SK-N-MC (cell line): ENCODE data around the gene KIF25.

Source experiments
- DNase-seq: peaks from one replicate; pipeline ENCODE4 v3.0.0-alpha.2; 2011; ENCODE audit warnings: low read depth, low spot score
- H3K27ac ChIP-seq: fragments of 200-600 bp; sonication (generic); 2 replicates; pipeline ENCODE4 v1.5.1; 2016; ENCODE audit warnings: mixed run types
- H3K36me3 ChIP-seq: fragments of 200-600 bp; sonication (generic); 2 replicates; pipeline ENCODE4 v1.6.1; 2017; ENCODE audit warnings: antibody characterized with exemption, low read length, mixed read lengths; ENCODE audit not compliant: insufficient read depth
- H3K4me3 ChIP-seq: fragments of 200-600 bp; sonication (generic); 2 replicates; pipeline ENCODE4 v1.5.1; 2016
- H3K9ac ChIP-seq: fragments of 200-600 bp; sonication (generic); 2 replicates; pipeline ENCODE4 v1.8.0; 2017; ENCODE audit warnings: mixed run types, mixed read lengths; ENCODE audit not compliant: insufficient read length
- H3K9me3 ChIP-seq: fragments of 200-600 bp; sonication (generic); 2 replicates; pipeline ENCODE4 v1.6.1; 2017; ENCODE audit warnings: low read depth, mild to moderate bottlenecking, antibody characterized with exemption, low read length, moderate library complexity, mixed read lengths
- EZH2 ChIP-seq: fragments of 200-600 bp; sonication (generic); IDR thresholded peaks from one replicate; pipeline ENCODE4 v1.6.1; 2017; ENCODE audit warnings: antibody characterized with exemption
- FOXP2 ChIP-seq: optimal IDR thresholded peaks from 2 replicates; pipeline ENCODE3; 2011; ENCODE audit warnings: mild to moderate bottlenecking, moderate library complexity; ENCODE audit not compliant: insufficient read depth; ENCODE audit errors: extremely low read length, control extremely low read depth
- POLR2AphosphoS5 ChIP-seq: IDR thresholded peaks from 2 replicates; pipeline ENCODE4 v1.6.1; 2012; ENCODE audit warnings: mild to moderate bottlenecking, low read depth, low read length, borderline replicate concordance

The KIF25 gene

DNA sequence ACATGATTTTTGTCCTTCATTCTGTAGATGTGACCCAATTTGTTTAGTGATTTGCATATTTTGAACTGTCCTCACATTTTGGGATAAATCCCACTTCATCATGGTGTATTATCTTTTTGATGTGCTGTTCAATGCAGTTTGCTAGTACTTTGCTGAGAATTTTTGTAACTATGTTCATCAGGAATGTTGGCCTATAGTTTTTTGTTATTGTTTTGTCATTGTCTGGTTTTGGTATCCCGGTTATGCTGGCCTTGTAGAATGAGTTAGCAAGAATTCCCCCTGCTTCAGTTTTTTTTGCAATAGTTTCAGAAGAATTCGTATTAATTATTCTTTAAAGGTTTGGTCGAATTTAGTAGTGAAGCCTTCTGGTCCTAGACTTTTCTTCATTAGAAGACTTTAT lies 11.9 kb downstream of the KIF25 start:
- Histone ChIP-seq H3K4me3 (no peak overlapping the region), H3K36me3 (no peaks in the 10 kb centered on the region), H3K9ac (no peak overlapping the region), H3K9me3 (peaks cover 16% of the 10 kb centered on the region), H3K27ac (no peak overlapping the region)
- DNase-seq: no peak
- no peak for TF ChIP-seq EZH2
- TF ChIP-seq POLR2AphosphoS5: no peak
- no peak for TF ChIP-seq FOXP2

DNA sequence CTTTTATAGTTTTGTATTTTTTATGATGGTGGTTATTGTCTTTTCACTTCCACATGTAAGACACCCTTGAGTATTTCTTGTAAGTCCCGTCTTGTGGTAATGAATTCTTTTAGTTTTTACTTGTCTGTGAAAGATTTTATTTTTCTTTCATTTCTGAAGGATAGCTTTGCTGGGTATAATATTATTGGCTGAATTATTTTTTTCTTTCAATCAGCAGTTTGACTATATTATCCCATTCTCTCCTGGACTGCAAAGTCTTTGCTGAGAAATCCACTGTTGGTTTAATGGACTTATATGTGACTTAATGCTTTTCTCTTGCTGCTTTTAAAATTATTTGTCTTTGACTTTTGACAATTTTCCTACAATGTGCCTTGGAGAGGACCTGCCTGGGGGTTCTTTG lies 13.8 kb downstream of the KIF25 start:
- H3K4me3 ChIP-seq: no peak overlapping the region
- H3K36me3 ChIP-seq: no peaks in the 10 kb centered on the region
- peaks cover 16% of the 10 kb centered on the region for H3K9me3 ChIP-seq
- no peak overlapping the region for H3K9ac ChIP-seq
- TF ChIP-seq FOXP2: no peak
- no peak for TF ChIP-seq EZH2
- TF ChIP-seq POLR2AphosphoS5: no peak
- no peak overlapping the region for H3K27ac ChIP-seq
- DNase-seq: no peak

DNA sequence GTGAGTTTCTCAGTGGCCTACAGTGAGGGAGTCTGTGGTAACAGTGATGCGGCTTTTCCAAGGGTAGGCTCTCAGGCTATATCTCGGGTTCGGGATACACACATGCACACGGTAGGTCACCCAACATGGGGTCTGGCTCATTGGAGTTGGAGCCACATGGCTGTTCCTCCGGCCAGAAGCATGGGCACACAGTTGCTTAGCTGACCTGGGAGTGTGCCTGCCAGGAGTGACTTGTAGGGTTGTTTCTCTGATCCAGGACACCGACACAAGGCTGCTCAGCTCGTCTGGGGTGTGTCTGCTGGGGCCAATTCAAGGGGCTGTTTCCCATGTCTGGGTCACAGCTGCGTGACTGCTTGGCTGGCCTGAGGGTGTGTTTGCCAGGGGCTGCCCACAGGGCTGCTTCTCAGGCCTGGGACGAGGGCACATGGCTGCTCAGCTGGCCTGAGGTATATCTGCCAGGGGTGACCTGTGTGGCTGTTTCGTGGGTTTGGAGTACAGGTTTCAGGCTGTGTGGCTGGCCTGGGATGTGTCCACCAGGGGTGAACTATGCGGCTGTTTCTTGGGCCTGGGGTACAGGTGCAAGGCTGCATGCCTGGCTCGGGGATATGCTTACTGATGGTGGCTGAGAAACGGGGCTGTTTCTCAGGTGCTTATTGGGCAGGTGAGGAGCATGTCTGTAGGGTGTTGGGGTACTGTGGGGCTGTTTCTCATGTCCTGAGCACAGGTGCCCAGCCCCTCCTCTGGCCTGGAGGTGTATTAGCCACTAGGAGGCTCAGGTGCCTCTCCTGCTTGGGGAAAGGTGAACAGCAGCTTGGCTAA lies 15.2 kb downstream of the KIF25 start:
- H3K4me3 ChIP-seq: no peak overlapping the region
- H3K9ac ChIP-seq: no peak overlapping the region
- peaks cover 16% of the 10 kb centered on the region for H3K9me3 ChIP-seq
- no peaks in the 10 kb centered on the region for H3K36me3 ChIP-seq
- no peak for DNase-seq
- H3K27ac ChIP-seq: no peak overlapping the region
- TF ChIP-seq POLR2AphosphoS5 (no peak), FOXP2 (no peak), EZH2 (no peak)

DNA sequence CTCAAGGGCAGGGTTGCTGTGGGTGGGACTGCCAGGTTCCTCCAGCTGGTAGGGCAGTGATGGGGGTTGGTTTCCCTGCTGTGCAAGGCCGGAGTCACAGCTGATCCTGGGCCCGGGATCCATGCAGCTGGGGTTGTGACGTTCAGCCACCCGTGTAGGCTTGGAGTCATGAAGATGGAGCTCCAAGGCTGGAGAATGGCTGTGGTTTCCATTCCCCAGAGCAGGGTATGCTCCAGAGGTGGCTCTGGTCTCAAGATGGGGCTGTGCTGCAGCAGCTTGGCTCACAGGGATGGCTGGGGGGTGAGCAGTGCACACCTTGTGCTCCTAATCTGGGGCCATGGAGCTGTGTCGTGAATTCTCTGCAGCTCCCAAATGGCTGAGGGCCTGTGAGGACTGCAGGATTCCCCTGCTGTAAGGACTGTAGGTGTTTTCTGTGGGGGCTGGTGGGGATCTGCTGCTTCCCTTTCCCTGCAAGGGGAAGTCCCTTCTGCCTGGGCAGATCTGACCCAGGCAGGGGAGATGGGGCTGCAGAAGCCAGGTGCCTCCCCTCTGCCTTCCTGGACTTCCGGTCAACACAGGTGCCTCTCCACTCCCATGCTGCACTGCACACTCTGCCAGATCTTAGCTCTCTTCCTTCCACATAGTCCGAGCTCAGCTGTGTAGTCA lies 15.9 kb downstream of the KIF25 start:
- Histone ChIP-seq H3K27ac (no peak overlapping the region; the same call in 1 of the 2 replicates), H3K36me3 (no peaks in the 10 kb centered on the region), H3K9ac (no peak overlapping the region), H3K9me3 (peaks cover 16% of the 10 kb centered on the region; the same call in 1 of the 2 replicates), H3K4me3 (no peak overlapping the region)
- no peak for DNase-seq
- TF ChIP-seq FOXP2 (no peak), EZH2 (no peak), POLR2AphosphoS5 (no peak)

DNA sequence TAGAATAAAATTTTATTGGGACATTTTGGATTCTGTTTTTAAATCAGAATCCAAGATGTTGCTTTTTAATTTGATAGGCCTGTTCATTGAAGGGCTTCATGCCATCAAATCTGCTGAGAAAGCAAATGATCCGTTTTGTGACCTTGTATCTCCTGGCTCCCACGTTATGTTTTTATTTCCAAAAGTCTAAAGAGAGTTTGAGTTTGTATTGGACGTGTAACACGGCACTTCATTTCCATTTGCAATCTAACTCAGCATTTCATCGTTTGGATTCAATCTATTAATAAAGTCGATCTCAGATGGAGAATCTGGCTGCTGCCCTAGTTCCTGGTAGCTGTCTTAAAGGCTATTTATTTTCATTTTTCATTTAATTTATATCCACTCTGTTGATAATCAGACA lies 17.0 kb downstream of the KIF25 start:
- TF ChIP-seq EZH2 (no peak), FOXP2 (no peak), POLR2AphosphoS5 (no peak)
- DNase-seq: no peak
- Histone ChIP-seq H3K27ac (peak overlapping the region; percentile 51), H3K9me3 (peaks cover 13% of the 10 kb centered on the region; the same call in 1 of the 2 replicates), H3K4me3 (peak overlapping the region; percentile 27; the same call in 1 of the 2 replicates), H3K9ac (peak overlapping the region; percentile 53), H3K36me3 (no peaks in the 10 kb centered on the region)

DNA sequence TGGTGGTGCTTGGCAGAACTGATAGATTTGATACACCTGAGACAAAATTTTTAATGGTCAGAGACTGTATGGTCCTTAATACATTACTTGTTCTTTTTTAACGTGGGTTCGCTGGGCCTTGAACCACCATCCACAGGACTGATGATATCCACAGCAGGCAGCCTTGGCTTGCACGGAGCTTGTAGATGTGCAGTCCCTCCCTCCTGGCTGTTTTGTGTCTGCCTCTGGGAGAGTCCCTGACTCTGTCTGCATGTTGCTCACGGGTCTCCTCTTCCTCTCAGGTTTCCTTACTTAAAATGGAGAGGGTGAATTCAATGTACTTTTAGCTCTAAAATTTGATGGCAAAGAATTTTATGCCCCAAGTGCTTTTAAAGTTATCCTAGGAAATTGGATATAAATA lies 17.5 kb downstream of the KIF25 start:
- Histone ChIP-seq H3K36me3 (no peaks in the 10 kb centered on the region), H3K4me3 (no peak overlapping the region), H3K9ac (no peak overlapping the region), H3K9me3 (peaks cover 12% of the 10 kb centered on the region; the same call in 1 of the 2 replicates), H3K27ac (peak overlapping the region; percentile 51; the same call in 1 of the 2 replicates)
- no peak for DNase-seq
- no peak for TF ChIP-seq EZH2
- no peak for TF ChIP-seq POLR2AphosphoS5
- no peak for TF ChIP-seq FOXP2

DNA sequence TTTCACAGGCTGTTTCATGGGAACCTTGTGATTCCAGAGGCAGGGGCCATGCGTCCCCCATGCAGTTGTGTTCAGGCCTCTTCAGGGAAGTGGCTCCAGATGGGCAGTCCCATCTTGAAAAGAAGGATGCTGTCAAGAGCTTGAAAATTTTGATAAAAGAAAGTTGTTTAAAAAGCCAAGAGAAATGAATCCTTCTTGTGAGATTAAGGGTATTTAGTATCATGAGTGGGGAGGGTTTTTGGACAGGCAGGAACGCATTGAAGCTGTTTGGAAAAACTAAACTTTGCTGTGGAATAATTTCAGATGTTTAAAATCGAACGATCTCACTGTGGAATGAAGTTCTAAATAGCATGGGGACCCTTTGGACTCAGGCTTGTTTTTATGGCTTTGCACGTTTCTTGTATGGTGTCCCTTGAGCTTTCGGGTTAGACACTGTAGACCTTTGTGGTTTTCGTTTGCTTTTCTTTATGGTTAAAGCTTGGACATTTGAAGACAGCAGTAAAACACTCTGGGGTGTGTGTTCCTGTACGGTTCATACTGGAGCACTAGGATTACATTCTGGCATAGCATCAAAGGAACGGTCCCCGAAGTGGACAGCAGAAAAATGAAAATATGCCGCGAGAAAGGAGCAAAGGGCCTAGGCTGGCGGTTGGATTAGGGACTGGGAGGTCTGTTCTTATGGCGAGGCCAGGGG lies 18.2 kb downstream of the KIF25 start:
- Histone ChIP-seq H3K9ac (no peak overlapping the region), H3K9me3 (peaks cover 10% of the 10 kb centered on the region; the same call in 1 of the 2 replicates), H3K36me3 (no peaks in the 10 kb centered on the region), H3K27ac (no peak overlapping the region), H3K4me3 (no peak overlapping the region)
- no peak for DNase-seq
- TF ChIP-seq POLR2AphosphoS5: no peak

DNA sequence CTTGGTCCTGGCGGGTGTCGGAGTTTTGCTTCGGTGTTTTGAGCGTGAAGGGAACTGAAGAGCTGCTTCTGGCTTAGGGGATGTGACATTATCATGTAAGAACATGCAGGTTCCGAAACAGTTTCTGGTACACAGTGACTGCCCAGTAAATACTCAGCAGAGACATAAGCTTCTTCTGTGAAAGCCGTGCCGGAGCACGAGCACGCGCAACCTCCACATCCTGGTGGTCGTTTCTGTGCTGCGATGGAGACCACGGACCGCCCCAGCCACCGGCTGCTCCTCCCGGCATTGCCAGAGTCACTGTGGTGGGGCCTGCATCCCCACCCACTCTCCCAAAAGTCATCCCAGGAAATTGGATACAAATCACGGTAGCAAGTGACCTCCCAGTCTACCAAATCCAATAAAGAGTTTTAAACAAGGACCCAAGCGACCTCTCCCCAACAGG lies 18.7 kb downstream of the KIF25 start:
- Histone ChIP-seq H3K9ac (no peak overlapping the region), H3K9me3 (peaks cover 5% of the 10 kb centered on the region; the same call in 1 of the 2 replicates), H3K36me3 (no peaks in the 10 kb centered on the region), H3K27ac (no peak overlapping the region), H3K4me3 (no peak overlapping the region)
- TF ChIP-seq FOXP2 (no peak), POLR2AphosphoS5 (no peak), EZH2 (no peak)
- DNase-seq: no peak
